ENCODE data around the gene UBFD1. TPM values are rescaled to one million over a fixed set of nuclear protein-coding genes. Genes with fewer than 3 reads are reported as not detected.

UBFD1 gene
- total RNA-seq, 6 donors from 2014 or later, result 30.2 to 145 (median 62.8) TPM

GRCh38 chr16:23562505-23562904 is 5.0 kb downstream of the UBFD1 start:
- Histone ChIP-seq H3K9me3 (no peaks in the 10 kb centered on the region), H3K4me1 (peaks cover 9 to 29% (median 16%) of the 10 kb centered on the region in 4 donors), H3K36me3 (peaks cover 25 to 86% (median 68%) of the 10 kb centered on the region in 4 donors), H3K27me3 (no peaks in the 10 kb centered on the region), H3K4me3 (no peak overlapping the region), H3K27ac (no peak overlapping the region)
- DNase-seq (no peak), ATAC-seq (ENCODE audit: low FRiP score in 2 of 2) (no peak)
- WGBS, 2 donors, result 93 to 97% methylated on average over 13 of the region's 13 CpGs
- no peak for TF ChIP-seq CTCF (IDR thresholded peaks at IDR 0.05)
- TF ChIP-seq EP300 (IDR thresholded peaks at IDR 0.05), result no peak
- no peak for TF ChIP-seq POLR2A (IDR thresholded peaks at IDR 0.05)
- TF ChIP-seq POLR2AphosphoS5 (IDR thresholded peaks at IDR 0.05), result no peak

GRCh38 chr16:23563186-23563585 is 5.7 kb downstream of the UBFD1 start:
- H3K9me3 ChIP-seq, result no peaks in the 10 kb centered on the region
- H3K27ac ChIP-seq, result no peak overlapping the region
- DNase-seq (no peak), ATAC-seq (ENCODE audit: low FRiP score in 2 of 2) (no peak)
- H3K36me3 ChIP-seq, result peaks cover 25 to 92% (median 72%) of the 10 kb centered on the region in 4 donors
- H3K4me1 ChIP-seq, result peaks cover 9 to 26% (median 15%) of the 10 kb centered on the region in 4 donors
- TF ChIP-seq CTCF (IDR thresholded peaks at IDR 0.05) (no peak), POLR2A (IDR thresholded peaks at IDR 0.05) (no peak), EP300 (IDR thresholded peaks at IDR 0.05) (no peak), POLR2AphosphoS5 (IDR thresholded peaks at IDR 0.05) (no peak)
- 90 to 94% methylated on average over 6 of the region's 6 CpGs for WGBS, 2 donors
- H3K4me3 ChIP-seq, result no peak overlapping the region
- no peaks in the 10 kb centered on the region for H3K27me3 ChIP-seq

GRCh38 chr16:23564575-23565363 is 7.2 kb downstream of the UBFD1 start:
- no peak for ATAC-seq (ENCODE audit: low FRiP score in 2 of 2)
- no peak overlapping the region for H3K4me3 ChIP-seq
- no peaks in the 10 kb centered on the region for H3K27me3 ChIP-seq
- WGBS, 2 donors, result 81 to 85% methylated on average over 8 to 9 of the region's 9 CpGs
- no peak for TF ChIP-seq POLR2A (IDR thresholded peaks at IDR 0.05)
- TF ChIP-seq EP300 (IDR thresholded peaks at IDR 0.05), result no peak
- no peak for TF ChIP-seq POLR2AphosphoS5 (IDR thresholded peaks at IDR 0.05)
- no peak for TF ChIP-seq CTCF (IDR thresholded peaks at IDR 0.05)
- peaks cover 0 to 10% (median 3%) of the 10 kb centered on the region in 4 donors for H3K4me1 ChIP-seq
- H3K36me3 ChIP-seq, result peaks cover 28 to 99% (median 77%) of the 10 kb centered on the region in 4 donors
- H3K9me3 ChIP-seq, result no peaks in the 10 kb centered on the region
- no peak overlapping the region for H3K27ac ChIP-seq
- no peak for DNase-seq

- no peak overlapping the region for H3K27ac ChIP-seq
- H3K36me3 ChIP-seq, result peaks cover 31 to 98% (median 77%) of the 10 kb centered on the region in 4 donors
- no peaks in the 10 kb centered on the region for H3K27me3 ChIP-seq
- WGBS, 2 donors, result 94 to 100% methylated on average over 4 to 8 of the region's 8 CpGs
- H3K4me1 ChIP-seq, result no peaks in the 10 kb centered on the region
- H3K9me3 ChIP-seq, result no peaks in the 10 kb centered on the region
- ATAC-seq (ENCODE audit: low FRiP score in 2 of 2) (no peak), DNase-seq (no peak)
- TF ChIP-seq EP300 (IDR thresholded peaks at IDR 0.05) (no peak), POLR2AphosphoS5 (IDR thresholded peaks at IDR 0.05) (no peak), CTCF (IDR thresholded peaks at IDR 0.05) (no peak), POLR2A (IDR thresholded peaks at IDR 0.05) (no peak)
- H3K4me3 ChIP-seq, result no peak overlapping the region
Measured at GRCh38 chr16:23566724-23567123, 9.2 kb downstream of the UBFD1 start.

Measured in upper lobe of left lung (tissue), 6 donors.